ENCODE data around the gene STEAP4.

DNA sequence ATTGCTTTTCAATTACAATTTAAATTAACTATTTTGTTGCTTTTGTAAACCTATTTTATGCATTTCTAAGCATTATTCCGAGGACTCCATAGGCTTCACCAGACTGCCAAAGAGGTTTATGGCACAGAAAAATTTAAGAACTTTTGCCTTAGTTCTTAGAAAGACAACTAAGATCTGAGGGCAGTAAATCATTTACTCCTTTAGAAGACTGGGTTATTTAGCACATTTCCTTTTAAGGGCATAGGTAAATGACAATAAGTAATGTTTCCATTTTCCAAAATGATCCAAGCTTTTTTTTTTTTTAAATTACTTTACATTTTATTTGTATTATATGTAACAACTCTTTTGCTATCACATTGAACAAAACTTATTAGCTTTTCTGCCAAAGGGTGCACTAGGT, 15.0 kb upstream of the STEAP4 start:
- TF ChIP-seq FOXP2 (optimal IDR thresholded peaks at IDR 0.05; ENCODE audit: borderline replicate concordance, extremely low read depth, extremely low read length, insufficient read depth) (no peak), POLR2AphosphoS5 (IDR thresholded peaks at IDR 0.05; ENCODE audit: low read depth, low read length) (no peak), SIN3A (IDR thresholded peaks at IDR 0.05; ENCODE audit: borderline replicate concordance, insufficient read depth, low read length) (no peak), TAF1 (IDR thresholded peaks at IDR 0.05; ENCODE audit: borderline replicate concordance, insufficient read depth, low read length) (no peak)

Data from PFSK-1 (cell line).